Fibroblast of lung (primary cell): Measurements from ENCODE around the gene CGB7. TPM values are rescaled to one million over a fixed set of nuclear protein-coding genes. Genes with fewer than 3 reads are reported as not detected.
"Not testable (repeated sequence)": the region's sequence is repeated elsewhere in the genome, so short reads cannot be mapped to it uniquely, and the experiment has no call there.

Experiments
- DNase-seq, 2 donors: peaks; one replicate each; pipeline versions ENCODE4 v3.0.0 to v3.0.0-alpha.2; 2010; ENCODE audit warnings: low read depth in 2 of 2
- H2AFZ ChIP-seq: 2 replicates; pipeline ENCODE4 v1.5.1; 2012; ENCODE audit warnings: low read length, control low read depth, inconsistent platforms
- H3K27ac ChIP-seq: 2 replicates; pipeline ENCODE4 v1.5.1; 2011; ENCODE audit warnings: low read length, control low read depth; ENCODE audit not compliant: insufficient read depth
- H3K27me3 ChIP-seq: 2 replicates; pipeline ENCODE4 v1.5.1; 2011; ENCODE audit warnings: mild to moderate bottlenecking, low read length; ENCODE audit not compliant: control insufficient read depth, insufficient read depth
- H3K36me3 ChIP-seq: 2 replicates; pipeline ENCODE4 v1.5.1; 2011; ENCODE audit warnings: low read length; ENCODE audit not compliant: control insufficient read depth, insufficient read depth
- H3K4me1 ChIP-seq: 2 replicates; pipeline ENCODE4 v1.5.1; 2011; ENCODE audit warnings: low read length; ENCODE audit not compliant: control insufficient read depth, insufficient read depth; ENCODE audit errors: extremely low read depth
- H3K4me2 ChIP-seq: 2 replicates; pipeline ENCODE4 v1.5.1; 2011; ENCODE audit warnings: low read length, control low read depth; ENCODE audit not compliant: insufficient read depth; ENCODE audit errors: extremely low read depth
- H3K4me3 ChIP-seq, 4 experiments: fragments of 200-600 bp in 1 of 4; sonication (generic) in 1 of 4; replicated peaks in 1 of 4; 2 replicates each; pipeline ENCODE4 v1.5.1; 2011 to 2016; ENCODE audit warnings: low read length in 4 of 4, low read depth in 3 of 4, mild to moderate bottlenecking in 3 of 4, control low read depth in 2 of 4, inconsistent platforms in 1 of 4, mixed read lengths in 1 of 4; ENCODE audit not compliant: insufficient read depth in 1 of 4; ENCODE audit errors: control extremely low read depth in 1 of 4
- H3K79me2 ChIP-seq: 2 replicates; pipeline ENCODE4 v1.5.1; 2012; ENCODE audit warnings: mild to moderate bottlenecking, low read length, inconsistent platforms; ENCODE audit not compliant: control insufficient read depth, insufficient read depth
- H3K9ac ChIP-seq: 2 replicates; pipeline ENCODE4 v1.5.1; 2011; ENCODE audit warnings: mild to moderate bottlenecking, low read length, control low read depth; ENCODE audit not compliant: insufficient read depth
- H3K9me3 ChIP-seq: 2 replicates; pipeline ENCODE4 v1.5.1; 2012; ENCODE audit warnings: low read depth, low read length; ENCODE audit not compliant: control insufficient read depth, insufficient read depth
- H4K20me1 ChIP-seq: 2 replicates; pipeline ENCODE4 v1.5.1; 2011; ENCODE audit warnings: low read length; ENCODE audit not compliant: control insufficient read depth, insufficient read depth; ENCODE audit errors: extremely low read depth
- CTCF ChIP-seq, 2 donors: IDR thresholded peaks in 1 of 2; conservative IDR thresholded peaks in 1 of 2; 1 replicate in 1 of 2; 2 replicates in 1 of 2; pipeline ENCODE4 v1.5.1; 2011 to 2012; ENCODE audit warnings: low read length in 2 of 2, control low read depth in 1 of 2, inconsistent platforms in 1 of 2, low read depth in 1 of 2, mild to moderate bottlenecking in 1 of 2
- polyA plus RNA-seq, 2 donors: library from polyadenylated mRNA; depleted of rRNA in 1 of 2; stranded (reverse) in 1 of 2; unstranded in 1 of 2; fragments of >200 nt; gene quantifications; 2 replicates each; pipeline ENCODE4 v1.2.1, GENCODE V29; 2011 to 2012; ENCODE audit warnings: missing spikeins in 1 of 2
- total RNA-seq: library from RNA; depleted of rRNA; stranded (reverse); fragments of >200 nt; gene quantifications from 2 replicates; pipeline ENCODE4 v1.2.1, GENCODE V29; 2014

CGB7 gene
- total and polyA plus RNA-seq, 2 donors (not counting 1 experiment from before 2014, with no cell fraction given): under 0.01 to 0.12 TPM

GRCh38 chr19:49038111-49038510, 19.4 kb downstream of the CGB7 start:
- not testable (repeated sequence) for DNase-seq, H3K9me3 ChIP-seq, H3K79me2 ChIP-seq, H3K4me3 ChIP-seq, H3K4me1 ChIP-seq, H4K20me1 ChIP-seq, H3K27me3 ChIP-seq, H3K9ac ChIP-seq, H3K36me3 ChIP-seq, H3K27ac ChIP-seq, H3K4me2 ChIP-seq, H2AFZ ChIP-seq

- H3K4me1 ChIP-seq, H3K4me3 ChIP-seq: not testable (repeated sequence)
Measured at GRCh38 chr19:49036815-49037214, 20.7 kb downstream of the CGB7 start, which contains the start of gene CGB1. Gene CGB1, minus strand, starts transcription at chr19:49036895. Its CDS starts 184 bp downstream, at chr19:49036711.

GRCh38 chr19:49031642-49032301, 25.8 kb downstream of the CGB7 start, which contains the start of gene CGB2:
Gene CGB2, plus strand, starts transcription at chr19:49031890. Its CDS starts 206 bp downstream, at chr19:49032096.
- H3K27ac ChIP-seq, H3K9ac ChIP-seq, H3K9me3 ChIP-seq, H3K79me2 ChIP-seq, H3K4me1 ChIP-seq, H2AFZ ChIP-seq, H3K4me2 ChIP-seq, H3K27me3 ChIP-seq, DNase-seq, H3K36me3 ChIP-seq, H4K20me1 ChIP-seq, H3K4me3 ChIP-seq: not testable (repeated sequence)
- peak in 1 of 2 donors; percentile 23 for TF ChIP-seq CTCF (conservative IDR thresholded peaks at IDR 0.05 in 1 of 2, IDR thresholded peaks at IDR 0.05 in 1 of 2; ENCODE audit: low read depth in 1 of 2, low read length in 2 of 2)

More at GRCh38 chr19:49036815-49037214, 20.7 kb downstream of the CGB7 start, which contains the start of gene CGB1:
- not testable (repeated sequence) for H4K20me1 ChIP-seq, H3K9me3 ChIP-seq, H3K27ac ChIP-seq, H2AFZ ChIP-seq, H3K27me3 ChIP-seq, H3K36me3 ChIP-seq, DNase-seq, H3K79me2 ChIP-seq, H3K9ac ChIP-seq, H3K4me2 ChIP-seq
- TF ChIP-seq CTCF (conservative IDR thresholded peaks at IDR 0.05 in 1 of 2, IDR thresholded peaks at IDR 0.05 in 1 of 2; ENCODE audit: low read depth in 1 of 2, low read length in 2 of 2): peak; percentile 15 to 39

- H3K36me3 ChIP-seq, DNase-seq, H3K79me2 ChIP-seq, H3K4me2 ChIP-seq, H4K20me1 ChIP-seq, H3K4me3 ChIP-seq, H3K27ac ChIP-seq, H3K9me3 ChIP-seq, H3K27me3 ChIP-seq, H3K4me1 ChIP-seq, H2AFZ ChIP-seq, H3K9ac ChIP-seq: not testable (repeated sequence)
Measured at GRCh38 chr19:49030323-49030722, 27.2 kb downstream of the CGB7 start.

GRCh38 chr19:49029749-49030148, 27.8 kb downstream of the CGB7 start:
- H3K27me3 ChIP-seq, H3K4me1 ChIP-seq, H3K4me2 ChIP-seq, H3K9me3 ChIP-seq, H3K36me3 ChIP-seq, H3K79me2 ChIP-seq, H2AFZ ChIP-seq, H4K20me1 ChIP-seq, H3K4me3 ChIP-seq, H3K9ac ChIP-seq, H3K27ac ChIP-seq: not testable (repeated sequence)
- peak in 1 of 2 donors; percentile 66 for DNase-seq
